ENCODE results near the gene NFE2L1. TPM values are rescaled to one million over a fixed set of nuclear protein-coding genes. Genes with fewer than 3 reads are reported as not detected.

Gene NFE2L1
- polyA plus RNA-seq, 2 of the 4 experiments (the other 2 are of a cell fraction): 108 to 283 TPM

DNA sequence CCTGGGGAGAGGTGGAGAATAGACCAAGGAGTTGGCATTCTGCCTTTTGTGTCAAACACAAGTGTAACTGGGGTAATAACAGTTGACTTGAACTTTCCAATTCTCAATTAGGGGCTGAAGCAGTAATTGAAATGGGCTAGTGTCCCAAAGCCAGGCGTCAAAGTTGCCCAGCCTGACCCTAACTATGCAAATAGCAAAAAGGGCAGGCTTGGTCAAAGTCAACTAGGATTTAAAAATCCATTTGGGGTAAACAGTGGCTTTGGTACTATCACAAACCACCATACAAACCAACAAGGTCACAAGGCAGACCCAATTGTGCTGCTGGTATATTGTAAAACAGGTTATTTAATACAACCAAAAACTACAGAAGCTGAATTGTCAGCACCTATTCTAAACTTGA lies 18.0 kb downstream of the NFE2L1 start:
- Histone ChIP-seq H3K4me2 (no peak overlapping the region), H3K4me1 (no peaks in the 10 kb centered on the region), H3K27ac (no peak overlapping the region), H3K9me3 (no peaks in the 10 kb centered on the region), H3K4me3 (no peak overlapping the region)
- no peak for ATAC-seq
- no peak for DNase-seq (ENCODE audit: low read depth in 1 of 2, low spot score in 1 of 2)
- no peak for FAIRE-seq
- no peak for TF ChIP-seq TP53 (CRISPR knock-in tag; IDR thresholded peaks at IDR 0.05)
- TF ChIP-seq HEYL (CRISPR knock-in tag; IDR thresholded peaks at IDR 0.05): no peak
- TF ChIP-seq PHF8 (IDR thresholded peaks at IDR 0.05; ENCODE audit: borderline replicate concordance, low read depth): no peak
- TF ChIP-seq EP300 (IDR thresholded peaks at IDR 0.05): no peak
- TF ChIP-seq NPAS2 (CRISPR knock-in tag; IDR thresholded peaks at IDR 0.05; ENCODE audit: borderline replicate concordance): no peak
- TF ChIP-seq TFCP2L1 (CRISPR knock-in tag; IDR thresholded peaks at IDR 0.05): no peak
- no peak for TF ChIP-seq FOSL2 (IDR thresholded peaks at IDR 0.05)
- no peak for TF ChIP-seq FOSL2 (CRISPR knock-in tag; IDR thresholded peaks at IDR 0.05)
- TF ChIP-seq, protein P1, sequence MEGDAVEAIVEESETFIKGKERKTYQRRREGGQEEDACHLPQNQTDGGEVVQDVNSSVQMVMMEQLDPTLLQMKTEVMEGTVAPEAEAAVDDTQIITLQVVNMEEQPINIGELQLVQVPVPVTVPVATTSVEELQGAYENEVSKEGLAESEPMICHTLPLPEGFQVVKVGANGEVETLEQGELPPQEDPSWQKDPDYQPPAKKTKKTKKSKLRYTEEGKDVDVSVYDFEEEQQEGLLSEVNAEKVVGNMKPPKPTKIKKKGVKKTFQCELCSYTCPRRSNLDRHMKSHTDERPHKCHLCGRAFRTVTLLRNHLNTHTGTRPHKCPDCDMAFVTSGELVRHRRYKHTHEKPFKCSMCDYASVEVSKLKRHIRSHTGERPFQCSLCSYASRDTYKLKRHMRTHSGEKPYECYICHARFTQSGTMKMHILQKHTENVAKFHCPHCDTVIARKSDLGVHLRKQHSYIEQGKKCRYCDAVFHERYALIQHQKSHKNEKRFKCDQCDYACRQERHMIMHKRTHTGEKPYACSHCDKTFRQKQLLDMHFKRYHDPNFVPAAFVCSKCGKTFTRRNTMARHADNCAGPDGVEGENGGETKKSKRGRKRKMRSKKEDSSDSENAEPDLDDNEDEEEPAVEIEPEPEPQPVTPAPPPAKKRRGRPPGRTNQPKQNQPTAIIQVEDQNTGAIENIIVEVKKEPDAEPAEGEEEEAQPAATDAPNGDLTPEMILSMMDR (IDR thresholded peaks at IDR 0.05): no peak
- TF ChIP-seq MAZ (IDR thresholded peaks at IDR 0.05; ENCODE audit: borderline replicate concordance, low read depth, low read length): no peak
- 93% methylated on average over 1 of the region's 1 CpG for WGBS (ENCODE audit: missing lambda C conversion rate)
- ChIA-PET CTCF (interaction anchor here (0.6 to 46.6 kb wide), 7 partner anchors 3 to 88 kb away, joined by 3 to 1398 read pairs (median 4); partner anchors contain the start of genes COPZ2 and NFE2L1), POLR2A (interaction anchor here (3.8 kb wide), 1 partner anchor 18 kb away, joined by 34 read pairs; the partner anchor contains the start of gene NFE2L1)

DNA sequence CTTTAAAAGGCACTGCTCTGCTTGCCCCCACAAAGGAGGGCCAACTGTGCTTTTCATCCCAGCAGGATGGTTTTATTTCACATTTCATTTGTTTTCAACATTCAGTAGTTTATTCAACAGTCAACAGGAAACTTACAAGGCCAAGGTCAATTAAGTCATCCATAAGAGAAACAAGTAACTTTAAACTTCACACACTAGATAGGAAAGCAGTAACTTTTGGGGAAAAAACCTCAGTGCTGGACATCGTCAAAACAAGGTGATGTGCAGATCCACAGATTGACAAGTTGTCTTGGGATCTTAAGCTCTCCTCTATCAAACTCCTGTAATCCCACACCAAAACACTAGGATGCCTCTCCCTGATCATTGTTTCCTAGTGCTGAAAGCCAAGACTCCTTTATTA lies 18.5 kb downstream of the NFE2L1 start:
- ATAC-seq (peak in 1 of 2 experiments; percentile 37; a peak in 3 of 6 replicates), FAIRE-seq (no peak), DNase-seq (ENCODE audit: low read depth in 1 of 2, low spot score in 1 of 2) (no peak)
- H3K4me2 ChIP-seq: no peak overlapping the region
- POLR2A ChIA-PET: interaction anchor here (3.8 kb wide), 1 partner anchor 18 kb away, joined by 34 read pairs; the partner anchor contains the start of gene NFE2L1
- no peaks in the 10 kb centered on the region for H3K9me3 ChIP-seq
- no peaks in the 10 kb centered on the region for H3K4me1 ChIP-seq
- TF ChIP-seq POLR2AphosphoS2 (conservative IDR thresholded peaks at IDR 0.05; ENCODE audit: low read length): no peak
- TF ChIP-seq, protein P2, sequence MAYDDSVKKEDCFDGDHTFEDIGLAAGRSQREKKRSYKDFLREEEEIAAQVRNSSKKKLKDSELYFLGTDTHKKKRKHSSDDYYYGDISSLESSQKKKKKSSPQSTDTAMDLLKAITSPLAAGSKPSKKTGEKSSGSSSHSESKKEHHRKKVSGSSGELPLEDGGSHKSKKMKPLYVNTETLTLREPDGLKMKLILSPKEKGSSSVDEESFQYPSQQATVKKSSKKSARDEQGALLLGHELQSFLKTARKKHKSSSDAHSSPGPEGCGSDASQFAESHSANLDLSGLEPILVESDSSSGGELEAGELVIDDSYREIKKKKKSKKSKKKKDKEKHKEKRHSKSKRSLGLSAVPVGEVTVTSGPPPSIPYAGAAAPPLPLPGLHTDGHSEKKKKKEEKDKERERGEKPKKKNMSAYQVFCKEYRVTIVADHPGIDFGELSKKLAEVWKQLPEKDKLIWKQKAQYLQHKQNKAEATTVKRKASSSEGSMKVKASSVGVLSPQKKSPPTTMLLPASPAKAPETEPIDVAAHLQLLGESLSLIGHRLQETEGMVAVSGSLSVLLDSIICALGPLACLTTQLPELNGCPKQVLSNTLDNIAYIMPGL (CRISPR knock-in tag; IDR thresholded peaks at IDR 0.05; ENCODE audit: borderline replicate concordance): no peak
- no peak for TF ChIP-seq JUNB (IDR thresholded peaks at IDR 0.05)
- TF ChIP-seq NPAS2 (CRISPR knock-in tag; IDR thresholded peaks at IDR 0.05; ENCODE audit: borderline replicate concordance): no peak
- no peak for TF ChIP-seq KDM1A (IDR thresholded peaks at IDR 0.05; ENCODE audit: low read depth)
- no peak for TF ChIP-seq CHD2 (IDR thresholded peaks at IDR 0.05; ENCODE audit: low read length, partially characterized antibody)
- no peak for TF ChIP-seq ZNF302 (CRISPR knock-in tag; IDR thresholded peaks at IDR 0.05)
- no peak for TF ChIP-seq RCOR1 (IDR thresholded peaks at IDR 0.05; ENCODE audit: low read depth, low read length)
- no peak for TF ChIP-seq FOSB (CRISPR knock-in tag; IDR thresholded peaks at IDR 0.05)
- no peak for TF ChIP-seq MYC (IDR thresholded peaks at IDR 0.05; ENCODE audit: borderline replicate concordance, low read length)
- no peak for TF ChIP-seq TP53 (CRISPR knock-in tag; IDR thresholded peaks at IDR 0.05)
- CTCF ChIA-PET: interaction anchor here (0.6 to 46.6 kb wide), 9 partner anchors 3 to 470 kb away, joined by 3 to 1398 read pairs (median 3); partner anchors contain the start of genes COPZ2 and NFE2L1
- 92% methylated on average over 1 of the region's 1 CpG for WGBS (ENCODE audit: missing lambda C conversion rate)
- no peak overlapping the region for H3K4me3 ChIP-seq
- H3K27ac ChIP-seq: no peak overlapping the region

DNA sequence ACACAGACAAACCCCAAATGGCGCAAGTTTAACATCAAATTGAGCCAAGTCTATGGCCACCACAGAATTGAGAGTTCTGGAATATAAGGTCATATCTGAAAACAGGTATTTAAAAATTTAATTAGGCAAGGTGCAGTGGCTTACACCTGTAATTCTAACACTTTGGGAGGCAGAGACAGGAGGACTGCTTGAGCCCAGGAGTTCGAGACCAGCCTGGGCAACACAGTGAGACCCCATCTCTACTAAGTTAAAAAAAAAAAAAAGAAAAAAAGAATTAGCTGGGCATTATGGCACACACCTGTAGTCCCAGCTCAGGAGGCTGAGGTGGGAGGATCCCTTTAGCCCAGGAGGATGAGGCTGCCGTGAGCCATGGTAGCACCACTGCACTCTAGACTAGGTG lies 19.1 kb downstream of the NFE2L1 start:
- Histone ChIP-seq H3K4me1 (no peaks in the 10 kb centered on the region), H3K4me3 (no peak overlapping the region), H3K9me3 (no peaks in the 10 kb centered on the region), H3K27ac (no peak overlapping the region), H3K4me2 (no peak overlapping the region)
- CTCF ChIA-PET: interaction anchor here (0.6 to 46.6 kb wide), 10 partner anchors 2 to 592 kb away, joined by 3 to 1398 read pairs (median 3); partner anchors contain the start of genes COPZ2 and NFE2L1
- POLR2A ChIA-PET: interaction anchor here (2.3 to 3.8 kb wide), 2 partner anchors 12 to 19 kb away, joined by 6 to 34 read pairs; partner anchors contain the start of gene NFE2L1
- no peak for FAIRE-seq
- 98% methylated on average over 3 of the region's 3 CpGs for WGBS (ENCODE audit: missing lambda C conversion rate)
- no peak for ATAC-seq
- DNase-seq (ENCODE audit: low read depth in 1 of 2, low spot score in 1 of 2): no peak
- TF ChIP-seq HOXA7 (CRISPR knock-in tag; IDR thresholded peaks at IDR 0.05) (no peak), EP300 (IDR thresholded peaks at IDR 0.05) (no peak), RCOR1 (IDR thresholded peaks at IDR 0.05; ENCODE audit: low read depth, low read length) (no peak), CHD2 (IDR thresholded peaks at IDR 0.05; ENCODE audit: low read length, partially characterized antibody) (no peak), NPAS2 (CRISPR knock-in tag; IDR thresholded peaks at IDR 0.05; ENCODE audit: borderline replicate concordance) (no peak), MAFK (IDR thresholded peaks at IDR 0.05; ENCODE audit: partially characterized antibody) (no peak)
- TF ChIP-seq, protein P3, sequence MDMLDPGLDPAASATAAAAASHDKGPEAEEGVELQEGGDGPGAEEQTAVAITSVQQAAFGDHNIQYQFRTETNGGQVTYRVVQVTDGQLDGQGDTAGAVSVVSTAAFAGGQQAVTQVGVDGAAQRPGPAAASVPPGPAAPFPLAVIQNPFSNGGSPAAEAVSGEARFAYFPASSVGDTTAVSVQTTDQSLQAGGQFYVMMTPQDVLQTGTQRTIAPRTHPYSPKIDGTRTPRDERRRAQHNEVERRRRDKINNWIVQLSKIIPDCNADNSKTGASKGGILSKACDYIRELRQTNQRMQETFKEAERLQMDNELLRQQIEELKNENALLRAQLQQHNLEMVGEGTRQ (IDR thresholded peaks at IDR 0.05): no peak
- TF ChIP-seq, protein P4, sequence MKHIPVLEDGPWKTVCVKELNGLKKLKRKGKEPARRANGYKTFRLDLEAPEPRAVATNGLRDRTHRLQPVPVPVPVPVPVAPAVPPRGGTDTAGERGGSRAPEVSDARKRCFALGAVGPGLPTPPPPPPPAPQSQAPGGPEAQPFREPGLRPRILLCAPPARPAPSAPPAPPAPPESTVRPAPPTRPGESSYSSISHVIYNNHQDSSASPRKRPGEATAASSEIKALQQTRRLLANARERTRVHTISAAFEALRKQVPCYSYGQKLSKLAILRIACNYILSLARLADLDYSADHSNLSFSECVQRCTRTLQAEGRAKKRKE (CRISPR knock-in tag; IDR thresholded peaks at IDR 0.05; ENCODE audit: low read depth): no peak
- TF ChIP-seq, protein P5, sequence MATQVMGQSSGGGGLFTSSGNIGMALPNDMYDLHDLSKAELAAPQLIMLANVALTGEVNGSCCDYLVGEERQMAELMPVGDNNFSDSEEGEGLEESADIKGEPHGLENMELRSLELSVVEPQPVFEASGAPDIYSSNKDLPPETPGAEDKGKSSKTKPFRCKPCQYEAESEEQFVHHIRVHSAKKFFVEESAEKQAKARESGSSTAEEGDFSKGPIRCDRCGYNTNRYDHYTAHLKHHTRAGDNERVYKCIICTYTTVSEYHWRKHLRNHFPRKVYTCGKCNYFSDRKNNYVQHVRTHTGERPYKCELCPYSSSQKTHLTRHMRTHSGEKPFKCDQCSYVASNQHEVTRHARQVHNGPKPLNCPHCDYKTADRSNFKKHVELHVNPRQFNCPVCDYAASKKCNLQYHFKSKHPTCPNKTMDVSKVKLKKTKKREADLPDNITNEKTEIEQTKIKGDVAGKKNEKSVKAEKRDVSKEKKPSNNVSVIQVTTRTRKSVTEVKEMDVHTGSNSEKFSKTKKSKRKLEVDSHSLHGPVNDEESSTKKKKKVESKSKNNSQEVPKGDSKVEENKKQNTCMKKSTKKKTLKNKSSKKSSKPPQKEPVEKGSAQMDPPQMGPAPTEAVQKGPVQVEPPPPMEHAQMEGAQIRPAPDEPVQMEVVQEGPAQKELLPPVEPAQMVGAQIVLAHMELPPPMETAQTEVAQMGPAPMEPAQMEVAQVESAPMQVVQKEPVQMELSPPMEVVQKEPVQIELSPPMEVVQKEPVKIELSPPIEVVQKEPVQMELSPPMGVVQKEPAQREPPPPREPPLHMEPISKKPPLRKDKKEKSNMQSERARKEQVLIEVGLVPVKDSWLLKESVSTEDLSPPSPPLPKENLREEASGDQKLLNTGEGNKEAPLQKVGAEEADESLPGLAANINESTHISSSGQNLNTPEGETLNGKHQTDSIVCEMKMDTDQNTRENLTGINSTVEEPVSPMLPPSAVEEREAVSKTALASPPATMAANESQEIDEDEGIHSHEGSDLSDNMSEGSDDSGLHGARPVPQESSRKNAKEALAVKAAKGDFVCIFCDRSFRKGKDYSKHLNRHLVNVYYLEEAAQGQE (IDR thresholded peaks at IDR 0.05): no peak

Measured in A549 (cell line).